ENCODE data around the gene OR2D2.

DNA sequence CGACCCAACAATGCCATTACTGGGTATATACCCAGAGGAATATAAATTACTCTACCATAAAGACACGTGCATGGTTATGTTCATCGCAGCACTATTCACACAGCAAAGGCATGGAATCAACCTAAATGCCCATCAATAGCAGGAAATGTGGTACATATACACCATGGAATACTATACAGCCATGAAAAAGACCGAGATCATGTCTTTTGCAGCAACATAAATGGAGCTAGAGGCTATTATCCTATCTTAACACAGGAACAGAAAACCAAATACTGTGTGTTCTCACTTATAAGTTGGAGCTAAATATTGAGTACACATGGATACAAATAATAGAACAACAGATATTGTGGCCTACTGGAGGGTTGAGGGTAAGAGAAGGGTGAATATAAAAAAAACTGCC is 3.5 kb downstream of the OR2D2 start:
- TF ChIP-seq, protein P1, sequence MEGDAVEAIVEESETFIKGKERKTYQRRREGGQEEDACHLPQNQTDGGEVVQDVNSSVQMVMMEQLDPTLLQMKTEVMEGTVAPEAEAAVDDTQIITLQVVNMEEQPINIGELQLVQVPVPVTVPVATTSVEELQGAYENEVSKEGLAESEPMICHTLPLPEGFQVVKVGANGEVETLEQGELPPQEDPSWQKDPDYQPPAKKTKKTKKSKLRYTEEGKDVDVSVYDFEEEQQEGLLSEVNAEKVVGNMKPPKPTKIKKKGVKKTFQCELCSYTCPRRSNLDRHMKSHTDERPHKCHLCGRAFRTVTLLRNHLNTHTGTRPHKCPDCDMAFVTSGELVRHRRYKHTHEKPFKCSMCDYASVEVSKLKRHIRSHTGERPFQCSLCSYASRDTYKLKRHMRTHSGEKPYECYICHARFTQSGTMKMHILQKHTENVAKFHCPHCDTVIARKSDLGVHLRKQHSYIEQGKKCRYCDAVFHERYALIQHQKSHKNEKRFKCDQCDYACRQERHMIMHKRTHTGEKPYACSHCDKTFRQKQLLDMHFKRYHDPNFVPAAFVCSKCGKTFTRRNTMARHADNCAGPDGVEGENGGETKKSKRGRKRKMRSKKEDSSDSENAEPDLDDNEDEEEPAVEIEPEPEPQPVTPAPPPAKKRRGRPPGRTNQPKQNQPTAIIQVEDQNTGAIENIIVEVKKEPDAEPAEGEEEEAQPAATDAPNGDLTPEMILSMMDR (IDR thresholded peaks at IDR 0.05), result no peak
- TF ChIP-seq POLR2A (IDR thresholded peaks at IDR 0.05; ENCODE audit: low read length) (no peak), EP300 (IDR thresholded peaks at IDR 0.05) (no peak), MYC (IDR thresholded peaks at IDR 0.05; ENCODE audit: borderline replicate concordance, low read length) (no peak), RFX5 (IDR thresholded peaks at IDR 0.05) (no peak), RARB (CRISPR knock-in tag; IDR thresholded peaks at IDR 0.05) (no peak), CEBPB (IDR thresholded peaks at IDR 0.05) (no peak)
- TF ChIP-seq, protein P2, sequence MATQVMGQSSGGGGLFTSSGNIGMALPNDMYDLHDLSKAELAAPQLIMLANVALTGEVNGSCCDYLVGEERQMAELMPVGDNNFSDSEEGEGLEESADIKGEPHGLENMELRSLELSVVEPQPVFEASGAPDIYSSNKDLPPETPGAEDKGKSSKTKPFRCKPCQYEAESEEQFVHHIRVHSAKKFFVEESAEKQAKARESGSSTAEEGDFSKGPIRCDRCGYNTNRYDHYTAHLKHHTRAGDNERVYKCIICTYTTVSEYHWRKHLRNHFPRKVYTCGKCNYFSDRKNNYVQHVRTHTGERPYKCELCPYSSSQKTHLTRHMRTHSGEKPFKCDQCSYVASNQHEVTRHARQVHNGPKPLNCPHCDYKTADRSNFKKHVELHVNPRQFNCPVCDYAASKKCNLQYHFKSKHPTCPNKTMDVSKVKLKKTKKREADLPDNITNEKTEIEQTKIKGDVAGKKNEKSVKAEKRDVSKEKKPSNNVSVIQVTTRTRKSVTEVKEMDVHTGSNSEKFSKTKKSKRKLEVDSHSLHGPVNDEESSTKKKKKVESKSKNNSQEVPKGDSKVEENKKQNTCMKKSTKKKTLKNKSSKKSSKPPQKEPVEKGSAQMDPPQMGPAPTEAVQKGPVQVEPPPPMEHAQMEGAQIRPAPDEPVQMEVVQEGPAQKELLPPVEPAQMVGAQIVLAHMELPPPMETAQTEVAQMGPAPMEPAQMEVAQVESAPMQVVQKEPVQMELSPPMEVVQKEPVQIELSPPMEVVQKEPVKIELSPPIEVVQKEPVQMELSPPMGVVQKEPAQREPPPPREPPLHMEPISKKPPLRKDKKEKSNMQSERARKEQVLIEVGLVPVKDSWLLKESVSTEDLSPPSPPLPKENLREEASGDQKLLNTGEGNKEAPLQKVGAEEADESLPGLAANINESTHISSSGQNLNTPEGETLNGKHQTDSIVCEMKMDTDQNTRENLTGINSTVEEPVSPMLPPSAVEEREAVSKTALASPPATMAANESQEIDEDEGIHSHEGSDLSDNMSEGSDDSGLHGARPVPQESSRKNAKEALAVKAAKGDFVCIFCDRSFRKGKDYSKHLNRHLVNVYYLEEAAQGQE (IDR thresholded peaks at IDR 0.05), result no peak
- TF ChIP-seq, protein P3, sequence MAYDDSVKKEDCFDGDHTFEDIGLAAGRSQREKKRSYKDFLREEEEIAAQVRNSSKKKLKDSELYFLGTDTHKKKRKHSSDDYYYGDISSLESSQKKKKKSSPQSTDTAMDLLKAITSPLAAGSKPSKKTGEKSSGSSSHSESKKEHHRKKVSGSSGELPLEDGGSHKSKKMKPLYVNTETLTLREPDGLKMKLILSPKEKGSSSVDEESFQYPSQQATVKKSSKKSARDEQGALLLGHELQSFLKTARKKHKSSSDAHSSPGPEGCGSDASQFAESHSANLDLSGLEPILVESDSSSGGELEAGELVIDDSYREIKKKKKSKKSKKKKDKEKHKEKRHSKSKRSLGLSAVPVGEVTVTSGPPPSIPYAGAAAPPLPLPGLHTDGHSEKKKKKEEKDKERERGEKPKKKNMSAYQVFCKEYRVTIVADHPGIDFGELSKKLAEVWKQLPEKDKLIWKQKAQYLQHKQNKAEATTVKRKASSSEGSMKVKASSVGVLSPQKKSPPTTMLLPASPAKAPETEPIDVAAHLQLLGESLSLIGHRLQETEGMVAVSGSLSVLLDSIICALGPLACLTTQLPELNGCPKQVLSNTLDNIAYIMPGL (CRISPR knock-in tag; IDR thresholded peaks at IDR 0.05; ENCODE audit: borderline replicate concordance), result no peak
